ENCODE measurements around the gene PSMA6.

The PSMA6 gene

GRCh38 chr14:35286003-35286600 is 6.1 kb upstream of the PSMA6 start:
- Histone ChIP-seq H3K27ac (ENCODE audit: low read depth, low read length) (no peak overlapping the region), H3K9me3 (ENCODE audit: insufficient read depth, low read depth, low read length) (no peaks in the 10 kb centered on the region), H3K4ac (ENCODE audit: low read depth, low read length) (no peak overlapping the region), H4K91ac (ENCODE audit: low read depth, low read length) (no peak overlapping the region), H2BK120ac (ENCODE audit: insufficient read depth, low read length, poor library complexity) (no peak overlapping the region), H2BK12ac (ENCODE audit: low read length) (no peak overlapping the region), H3K4me1 (ENCODE audit: control insufficient read depth in 1 of 2, insufficient read depth in 2 of 2, low read length in 2 of 2) (peaks cover 0 to 2% of the 10 kb centered on the region in 2 experiments), H3K79me1 (ENCODE audit: low read length) (peaks cover 2% of the 10 kb centered on the region), H3K14ac (ENCODE audit: low read length) (no peak overlapping the region), H3K9ac (ENCODE audit: low read length) (no peak overlapping the region), H3K18ac (ENCODE audit: low read length) (no peak overlapping the region), H4K8ac (ENCODE audit: low read depth, low read length) (no peak overlapping the region), H3K36me3 (ENCODE audit: control insufficient read depth in 1 of 2, insufficient read depth in 2 of 2, low read length in 2 of 2) (peaks cover 0 to 2% of the 10 kb centered on the region in 2 experiments), H4K12ac (ENCODE audit: low read depth, low read length) (no peak overlapping the region), H2AK5ac (ENCODE audit: low read length) (no peak overlapping the region), H2AFZ (ENCODE audit: insufficient read depth, low read length, poor library complexity) (no peak overlapping the region), H2BK5ac (ENCODE audit: low read depth, low read length, poor library complexity) (no peak overlapping the region), H3K4me2 (ENCODE audit: low read length) (no peak overlapping the region), H3K79me2 (ENCODE audit: control insufficient read depth, insufficient read depth, low read length, poor library complexity) (no peaks in the 10 kb centered on the region), H3K27me3 (ENCODE audit: insufficient read depth, low read length) (no peaks in the 10 kb centered on the region), H3K23ac (ENCODE audit: low read length) (no peak overlapping the region), H3K4me3 (ENCODE audit: low read depth, low read length) (no peak overlapping the region)
- DNase-seq = no peak
- no CpG with 5 or more reads among the region's 8 CpGs for WGBS (ENCODE audit: extremely low coverage, insufficient coverage, insufficient read length)

GRCh38 chr14:35286707-35287106 is 5.5 kb upstream of the PSMA6 start:
- Histone ChIP-seq H3K14ac (ENCODE audit: low read length) (no peak overlapping the region), H3K36me3 (ENCODE audit: control insufficient read depth in 1 of 2, insufficient read depth in 2 of 2, low read length in 2 of 2) (peaks cover 0 to 2% of the 10 kb centered on the region in 2 experiments), H3K4me3 (ENCODE audit: low read depth, low read length) (no peak overlapping the region), H3K23ac (ENCODE audit: low read length) (no peak overlapping the region), H3K18ac (ENCODE audit: low read length) (no peak overlapping the region), H2BK120ac (ENCODE audit: insufficient read depth, low read length, poor library complexity) (peak overlapping the region; percentile 24), H2BK5ac (ENCODE audit: low read depth, low read length, poor library complexity) (no peak overlapping the region), H4K12ac (ENCODE audit: low read depth, low read length) (no peak overlapping the region), H3K9me3 (ENCODE audit: insufficient read depth, low read depth, low read length) (no peaks in the 10 kb centered on the region), H4K91ac (ENCODE audit: low read depth, low read length) (no peak overlapping the region), H3K79me1 (ENCODE audit: low read length) (peaks cover 2% of the 10 kb centered on the region), H2AK5ac (ENCODE audit: low read length) (no peak overlapping the region), H2AFZ (ENCODE audit: insufficient read depth, low read length, poor library complexity) (no peak overlapping the region), H3K27ac (ENCODE audit: low read depth, low read length) (no peak overlapping the region), H3K4me1 (ENCODE audit: control insufficient read depth in 1 of 2, insufficient read depth in 2 of 2, low read length in 2 of 2) (peaks cover 0 to 3% of the 10 kb centered on the region in 2 experiments), H2BK12ac (ENCODE audit: low read length) (no peak overlapping the region), H3K4ac (ENCODE audit: low read depth, low read length) (no peak overlapping the region), H3K4me2 (ENCODE audit: low read length) (no peak overlapping the region), H3K79me2 (ENCODE audit: control insufficient read depth, insufficient read depth, low read length, poor library complexity) (no peaks in the 10 kb centered on the region), H3K9ac (ENCODE audit: low read length) (no peak overlapping the region), H3K27me3 (ENCODE audit: insufficient read depth, low read length) (no peaks in the 10 kb centered on the region), H4K8ac (ENCODE audit: low read depth, low read length) (no peak overlapping the region)
- no peak for DNase-seq
- WGBS (ENCODE audit: extremely low coverage, insufficient coverage, insufficient read length) = no CpG with 5 or more reads among the region's 1 CpG

- no peak overlapping the region for H3K4me3 ChIP-seq (ENCODE audit: low read depth, low read length)
- peak overlapping the region; percentile 60 for H2BK120ac ChIP-seq (ENCODE audit: insufficient read depth, low read length, poor library complexity)
- WGBS (ENCODE audit: extremely low coverage, insufficient coverage, insufficient read length) = no CpG with 5 or more reads among the region's 8 CpGs
- H3K9me3 ChIP-seq (ENCODE audit: insufficient read depth, low read depth, low read length) = no peaks in the 10 kb centered on the region
- H2AK5ac ChIP-seq (ENCODE audit: low read length) = no peak overlapping the region
- H3K14ac ChIP-seq (ENCODE audit: low read length) = no peak overlapping the region
- peak in 1 of 2 donors; percentile 48 for DNase-seq
- peaks cover 7% of the 10 kb centered on the region for H3K79me1 ChIP-seq (ENCODE audit: low read length)
- no peak overlapping the region for H3K27ac ChIP-seq (ENCODE audit: low read depth, low read length)
- H3K36me3 ChIP-seq (ENCODE audit: control insufficient read depth in 1 of 2, insufficient read depth in 2 of 2, low read length in 2 of 2) = peaks cover 0 to 2% of the 10 kb centered on the region in 2 experiments
- no peak overlapping the region for H2BK12ac ChIP-seq (ENCODE audit: low read length)
- peaks cover 0 to 3% of the 10 kb centered on the region in 2 experiments for H3K4me1 ChIP-seq (ENCODE audit: control insufficient read depth in 1 of 2, insufficient read depth in 2 of 2, low read length in 2 of 2)
- peaks cover 5% of the 10 kb centered on the region for H3K79me2 ChIP-seq (ENCODE audit: control insufficient read depth, insufficient read depth, low read length, poor library complexity)
- no peak overlapping the region for H2AFZ ChIP-seq (ENCODE audit: insufficient read depth, low read length, poor library complexity)
- no peak overlapping the region for H3K9ac ChIP-seq (ENCODE audit: low read length)
- H4K91ac ChIP-seq (ENCODE audit: low read depth, low read length) = peak overlapping the region; percentile 88
- no peak overlapping the region for H4K12ac ChIP-seq (ENCODE audit: low read depth, low read length)
- H3K4me2 ChIP-seq (ENCODE audit: low read length) = no peak overlapping the region
- H3K18ac ChIP-seq (ENCODE audit: low read length) = no peak overlapping the region
- H3K23ac ChIP-seq (ENCODE audit: low read length) = no peak overlapping the region
- no peak overlapping the region for H3K4ac ChIP-seq (ENCODE audit: low read depth, low read length)
- no peaks in the 10 kb centered on the region for H3K27me3 ChIP-seq (ENCODE audit: insufficient read depth, low read length)
- peak overlapping the region; percentile 81 for H4K8ac ChIP-seq (ENCODE audit: low read depth, low read length)
- peak overlapping the region; percentile 44 for H2BK5ac ChIP-seq (ENCODE audit: low read depth, low read length, poor library complexity)
Observed at GRCh38 chr14:35287431-35288013, 4.7 kb upstream of the PSMA6 start.

- no CpG with 5 or more reads among the region's 3 CpGs for WGBS (ENCODE audit: extremely low coverage, insufficient coverage, insufficient read length)
Observed at GRCh38 chr14:35289623-35290022, 2.6 kb upstream of the PSMA6 start.

More at GRCh38 chr14:35289623-35290022, 2.6 kb upstream of the PSMA6 start:
- Histone ChIP-seq H2BK5ac (ENCODE audit: low read depth, low read length, poor library complexity) (no peak overlapping the region), H3K4ac (ENCODE audit: low read depth, low read length) (no peak overlapping the region), H3K27me3 (ENCODE audit: insufficient read depth, low read length) (no peaks in the 10 kb centered on the region), H3K4me3 (ENCODE audit: low read depth, low read length) (no peak overlapping the region), H3K4me2 (ENCODE audit: low read length) (no peak overlapping the region), H3K9me3 (ENCODE audit: insufficient read depth, low read depth, low read length) (no peaks in the 10 kb centered on the region), H3K14ac (ENCODE audit: low read length) (no peak overlapping the region), H4K8ac (ENCODE audit: low read depth, low read length) (no peak overlapping the region), H3K79me1 (ENCODE audit: low read length) (peaks cover 8% of the 10 kb centered on the region), H3K9ac (ENCODE audit: low read length) (no peak overlapping the region), H3K4me1 (ENCODE audit: control insufficient read depth in 1 of 2, insufficient read depth in 2 of 2, low read length in 2 of 2) (peaks cover 0 to 3% of the 10 kb centered on the region in 2 experiments), H4K91ac (ENCODE audit: low read depth, low read length) (no peak overlapping the region), H2BK12ac (ENCODE audit: low read length) (no peak overlapping the region), H2BK120ac (ENCODE audit: insufficient read depth, low read length, poor library complexity) (no peak overlapping the region), H3K36me3 (ENCODE audit: control insufficient read depth in 1 of 2, insufficient read depth in 2 of 2, low read length in 2 of 2) (no peaks in the 10 kb centered on the region), H3K79me2 (ENCODE audit: control insufficient read depth, insufficient read depth, low read length, poor library complexity) (peaks cover 10% of the 10 kb centered on the region), H3K23ac (ENCODE audit: low read length) (no peak overlapping the region), H2AFZ (ENCODE audit: insufficient read depth, low read length, poor library complexity) (no peak overlapping the region), H3K18ac (ENCODE audit: low read length) (no peak overlapping the region), H3K27ac (ENCODE audit: low read depth, low read length) (no peak overlapping the region), H4K12ac (ENCODE audit: low read depth, low read length) (no peak overlapping the region), H2AK5ac (ENCODE audit: low read length) (no peak overlapping the region)
- no peak for DNase-seq
